ENCODE measurements around the gene DIDO1. TPM values are rescaled to one million over a fixed set of nuclear protein-coding genes. Genes with fewer than 3 reads are reported as not detected.

Gene DIDO1
- total RNA-seq, 2 donors from 2014 or later = 53.5 to 68.3 TPM

DNA sequence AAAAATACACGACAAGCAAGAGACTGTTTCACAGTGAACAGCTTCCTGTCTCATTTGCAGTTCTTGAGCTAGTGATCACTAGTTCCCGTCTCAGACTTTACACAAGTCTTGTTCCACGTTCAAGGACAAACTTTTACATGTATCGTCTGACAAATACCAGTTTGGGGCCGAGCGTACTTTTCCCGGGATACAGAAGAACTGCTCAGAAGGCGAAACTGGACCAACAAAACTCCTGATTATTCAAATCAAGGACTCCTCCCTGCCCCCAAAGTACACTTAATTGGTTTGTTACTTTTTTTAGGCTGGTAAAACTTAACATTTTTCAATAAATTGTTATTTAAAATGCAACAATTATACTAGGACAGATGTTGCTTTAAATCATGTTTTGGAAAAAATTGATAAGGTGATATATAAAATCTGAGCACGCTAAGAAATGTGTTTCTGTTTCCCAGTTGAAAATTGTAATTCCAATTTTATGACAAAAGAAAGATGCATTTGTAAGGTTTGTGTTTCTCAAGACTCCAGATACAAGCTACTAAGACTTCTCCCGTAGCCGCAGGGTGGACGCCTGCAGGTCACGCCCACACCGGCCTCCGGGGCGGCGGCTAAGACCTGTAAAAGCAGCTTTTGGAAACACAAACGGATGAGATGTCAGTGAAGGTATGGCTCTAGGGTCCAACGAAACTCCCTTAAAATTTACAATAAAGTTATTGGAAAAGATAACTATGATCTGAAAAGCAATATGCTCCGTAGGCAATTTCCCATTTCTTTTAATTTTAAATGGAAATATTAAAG, 47.9 kb downstream of the DIDO1 start:
- DNase-seq = peak; percentile 76
- no peak overlapping the region for H3K27ac Mint-ChIP-seq
- H3K36me3 ChIP-seq (ENCODE audit: control insufficient read depth, insufficient read depth, low read length) = peaks cover 16% of the 10 kb centered on the region
- H3K4me1 Mint-ChIP-seq = peaks cover 5% of the 10 kb centered on the region
- no peaks in the 10 kb centered on the region for H3K27me3 ChIP-seq (ENCODE audit: control insufficient read depth, insufficient read depth, low read length, poor library complexity, severe bottlenecking)
- no peak overlapping the region for H3K4me3 ChIP-seq (ENCODE audit: low read length)
- TF ChIP-seq, protein P1, sequence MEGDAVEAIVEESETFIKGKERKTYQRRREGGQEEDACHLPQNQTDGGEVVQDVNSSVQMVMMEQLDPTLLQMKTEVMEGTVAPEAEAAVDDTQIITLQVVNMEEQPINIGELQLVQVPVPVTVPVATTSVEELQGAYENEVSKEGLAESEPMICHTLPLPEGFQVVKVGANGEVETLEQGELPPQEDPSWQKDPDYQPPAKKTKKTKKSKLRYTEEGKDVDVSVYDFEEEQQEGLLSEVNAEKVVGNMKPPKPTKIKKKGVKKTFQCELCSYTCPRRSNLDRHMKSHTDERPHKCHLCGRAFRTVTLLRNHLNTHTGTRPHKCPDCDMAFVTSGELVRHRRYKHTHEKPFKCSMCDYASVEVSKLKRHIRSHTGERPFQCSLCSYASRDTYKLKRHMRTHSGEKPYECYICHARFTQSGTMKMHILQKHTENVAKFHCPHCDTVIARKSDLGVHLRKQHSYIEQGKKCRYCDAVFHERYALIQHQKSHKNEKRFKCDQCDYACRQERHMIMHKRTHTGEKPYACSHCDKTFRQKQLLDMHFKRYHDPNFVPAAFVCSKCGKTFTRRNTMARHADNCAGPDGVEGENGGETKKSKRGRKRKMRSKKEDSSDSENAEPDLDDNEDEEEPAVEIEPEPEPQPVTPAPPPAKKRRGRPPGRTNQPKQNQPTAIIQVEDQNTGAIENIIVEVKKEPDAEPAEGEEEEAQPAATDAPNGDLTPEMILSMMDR (conservative IDR thresholded peaks at IDR 0.05) = no peak
- H3K27ac ChIP-seq (ENCODE audit: low read depth, low read length) = no peak overlapping the region
- no peak overlapping the region for H3K9ac ChIP-seq (ENCODE audit: extremely low read depth, low read length, poor library complexity, severe bottlenecking)
- H3K27me3 Mint-ChIP-seq (ENCODE audit: insufficient read depth) = no peaks in the 10 kb centered on the region
- no peak overlapping the region for H3K4me3 Mint-ChIP-seq
- 88 to 92% methylated on average over 11 to 20 of the region's 20 CpGs for WGBS, 2 experiments (ENCODE audit: insufficient coverage in 1 of 2, insufficient read length in 1 of 2)
- H3K36me3 Mint-ChIP-seq (ENCODE audit: low read depth) = peaks cover 11% of the 10 kb centered on the region
- H3K9me3 Mint-ChIP-seq = no peaks in the 10 kb centered on the region
- H3K4me1 ChIP-seq (ENCODE audit: control insufficient read depth, insufficient read depth, low read length) = no peaks in the 10 kb centered on the region
- H3K9me3 ChIP-seq (ENCODE audit: control insufficient read depth, low read length) = no peaks in the 10 kb centered on the region

DNA sequence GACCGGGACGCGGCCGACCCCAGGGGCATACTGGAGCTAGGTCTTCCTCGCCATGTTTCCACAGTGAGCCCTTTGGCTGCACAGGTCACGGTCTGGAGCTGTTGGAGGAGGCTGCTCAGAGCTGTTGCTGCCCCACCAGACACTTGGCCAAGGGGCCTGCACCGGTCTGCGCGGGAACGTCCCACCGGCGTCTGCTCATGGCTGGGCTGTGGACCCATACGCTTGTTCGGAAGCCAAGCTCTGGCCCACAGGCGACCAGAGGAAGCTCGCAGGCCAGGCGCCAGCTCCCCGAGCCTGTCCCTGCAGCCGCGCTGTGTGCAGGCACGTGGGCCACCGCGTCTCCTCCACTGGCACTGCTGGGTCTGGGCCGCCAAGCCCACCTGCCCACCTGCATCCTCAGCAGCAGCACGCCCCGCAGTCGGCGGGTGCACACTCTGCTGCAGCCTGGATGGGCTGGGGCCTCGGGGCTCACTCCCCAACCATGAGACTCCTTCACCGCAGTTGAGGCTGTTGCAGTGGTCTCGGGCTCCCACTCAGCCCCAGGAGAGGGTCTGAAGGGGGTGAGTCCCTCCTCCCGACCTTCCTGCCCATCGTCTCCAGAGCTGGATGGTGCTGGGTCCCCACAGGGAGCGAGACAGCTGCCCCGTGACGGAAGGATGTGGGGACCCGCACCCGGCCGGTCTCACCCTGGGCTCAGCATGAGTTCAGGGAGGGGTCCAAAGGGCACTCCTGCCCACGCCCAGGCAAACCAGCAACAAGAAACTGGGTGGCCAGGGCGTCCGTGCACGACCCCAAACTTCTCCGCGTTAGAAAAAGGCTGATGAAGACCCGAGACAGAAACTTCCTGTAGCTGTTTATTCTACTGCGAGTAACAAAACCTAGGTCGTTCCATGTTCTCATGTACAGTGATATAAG, 49.1 kb downstream of the DIDO1 start:
- Mint-ChIP-seq H3K9me3 (no peaks in the 10 kb centered on the region), H3K4me1 (peaks cover 5% of the 10 kb centered on the region), H3K27me3 (ENCODE audit: insufficient read depth) (peaks cover 1% of the 10 kb centered on the region), H3K27ac (no peak overlapping the region), H3K4me3 (no peak overlapping the region), H3K36me3 (ENCODE audit: low read depth) (peaks cover 10% of the 10 kb centered on the region)
- 95 to 97% methylated on average over 31 to 48 of the region's 48 CpGs for WGBS, 2 experiments (ENCODE audit: insufficient coverage in 1 of 2, insufficient read length in 1 of 2)
- H3K9ac ChIP-seq (ENCODE audit: extremely low read depth, low read length, poor library complexity, severe bottlenecking) = no peak overlapping the region
- DNase-seq = peak; percentile 70
- no peaks in the 10 kb centered on the region for H3K27me3 ChIP-seq (ENCODE audit: control insufficient read depth, insufficient read depth, low read length, poor library complexity, severe bottlenecking)
- TF ChIP-seq, protein P1 (conservative IDR thresholded peaks at IDR 0.05) = no peak
- no peaks in the 10 kb centered on the region for H3K9me3 ChIP-seq (ENCODE audit: control insufficient read depth, low read length)
- no peak overlapping the region for H3K4me3 ChIP-seq (ENCODE audit: low read length)
- H3K36me3 ChIP-seq (ENCODE audit: control insufficient read depth, insufficient read depth, low read length) = peaks cover 13% of the 10 kb centered on the region
- H3K4me1 ChIP-seq (ENCODE audit: control insufficient read depth, insufficient read depth, low read length) = no peaks in the 10 kb centered on the region
- H3K27ac ChIP-seq (ENCODE audit: low read depth, low read length) = no peak overlapping the region

DNA sequence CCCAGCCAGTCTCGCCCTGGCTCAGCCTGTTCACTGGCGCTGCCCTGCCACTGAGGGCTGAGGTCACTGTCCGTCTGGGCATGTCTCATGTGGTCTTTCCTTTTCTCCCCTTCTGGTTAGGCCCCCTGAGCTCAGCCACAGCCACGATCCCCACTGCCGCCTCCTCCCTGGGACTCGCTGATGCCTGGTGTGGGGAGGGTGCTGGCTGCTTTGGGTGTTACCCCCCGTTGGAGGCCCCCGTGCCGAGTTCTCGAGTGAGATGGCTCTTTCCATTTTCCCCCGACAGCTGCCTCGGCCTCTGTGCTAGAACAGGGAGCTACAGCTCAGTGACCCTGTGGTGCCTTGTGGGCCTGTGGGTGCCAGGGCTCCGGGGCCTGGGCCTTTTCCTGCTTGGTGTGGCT, 49.8 kb downstream of the DIDO1 start:
- 90 to 92% methylated on average over 6 to 13 of the region's 13 CpGs for WGBS, 2 experiments (ENCODE audit: insufficient coverage in 1 of 2, insufficient read length in 1 of 2)
- no peak overlapping the region for H3K4me3 ChIP-seq (ENCODE audit: low read length)
- H3K4me3 Mint-ChIP-seq = no peak overlapping the region
- H3K4me1 ChIP-seq (ENCODE audit: control insufficient read depth, insufficient read depth, low read length) = no peaks in the 10 kb centered on the region
- no peaks in the 10 kb centered on the region for H3K9me3 Mint-ChIP-seq
- peaks cover 1% of the 10 kb centered on the region for H3K27me3 Mint-ChIP-seq (ENCODE audit: insufficient read depth)
- no peaks in the 10 kb centered on the region for H3K9me3 ChIP-seq (ENCODE audit: control insufficient read depth, low read length)
- DNase-seq = no peak
- H3K27ac ChIP-seq (ENCODE audit: low read depth, low read length) = no peak overlapping the region
- no peaks in the 10 kb centered on the region for H3K27me3 ChIP-seq (ENCODE audit: control insufficient read depth, insufficient read depth, low read length, poor library complexity, severe bottlenecking)
- TF ChIP-seq, protein P1 (conservative IDR thresholded peaks at IDR 0.05) = no peak
- H3K9ac ChIP-seq (ENCODE audit: extremely low read depth, low read length, poor library complexity, severe bottlenecking) = no peak overlapping the region
- no peak overlapping the region for H3K27ac Mint-ChIP-seq
- peaks cover 9% of the 10 kb centered on the region for H3K36me3 ChIP-seq (ENCODE audit: control insufficient read depth, insufficient read depth, low read length)
- peaks cover 5% of the 10 kb centered on the region for H3K4me1 Mint-ChIP-seq
- peaks cover 3% of the 10 kb centered on the region for H3K36me3 Mint-ChIP-seq (ENCODE audit: low read depth)
